ENCODE data around the gene SPINT1.

Gene SPINT1

DNA sequence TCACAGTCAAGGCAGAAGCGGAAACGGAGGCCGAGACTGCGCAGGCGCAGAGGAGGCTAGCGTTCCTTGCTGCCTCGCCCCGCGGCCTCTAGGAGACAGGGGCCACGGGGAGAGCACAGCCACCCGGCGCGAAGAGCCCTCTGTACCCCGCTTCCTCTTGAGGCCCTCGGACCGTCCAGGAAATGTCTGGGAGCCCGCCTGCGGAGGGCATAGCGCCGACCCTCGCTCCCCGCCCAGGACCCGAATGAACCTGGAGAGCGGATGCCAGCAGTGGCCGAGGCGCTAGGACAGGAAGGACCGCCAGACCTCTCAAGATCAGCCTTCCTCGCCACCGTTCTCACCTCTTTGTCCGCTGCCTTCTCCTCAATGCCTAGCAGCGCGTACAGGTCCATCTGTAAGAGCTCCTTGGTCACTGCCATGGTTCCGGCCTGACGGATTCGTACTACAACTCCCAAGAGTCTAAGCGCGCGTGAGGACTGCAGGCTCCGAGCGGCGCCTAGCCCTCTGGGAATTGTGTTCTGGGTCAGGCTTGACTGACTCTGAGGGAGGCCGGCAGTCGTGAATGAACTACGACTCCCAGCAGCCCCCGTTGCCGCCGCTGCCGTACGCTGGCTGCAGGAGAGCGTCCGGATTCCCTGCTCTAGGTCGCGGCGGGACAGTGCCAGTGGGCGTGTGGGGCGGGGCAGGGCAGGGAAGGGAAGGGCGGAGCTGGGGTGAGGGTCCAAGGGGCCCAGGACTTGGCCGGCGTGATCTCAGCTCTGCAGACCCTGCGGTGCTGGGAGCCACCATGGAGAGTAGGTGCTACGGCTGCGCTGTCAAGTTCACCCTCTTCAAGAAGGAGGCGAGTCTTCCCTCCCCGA lies 36.6 kb upstream of the SPINT1 start, which contains the start of the genes DNAJC17 and ZFYVE19:
TSS of gene DNAJC17 (minus strand) at position 446 of the 860 bp plus-strand sequence. CDS start at position 419, 27 bp downstream.
TSS of gene ZFYVE19 (plus strand) at position 62 of the 860 bp plus-strand sequence. CDS start at position 563, 501 bp downstream.
- TF ChIP-seq, protein P1, sequence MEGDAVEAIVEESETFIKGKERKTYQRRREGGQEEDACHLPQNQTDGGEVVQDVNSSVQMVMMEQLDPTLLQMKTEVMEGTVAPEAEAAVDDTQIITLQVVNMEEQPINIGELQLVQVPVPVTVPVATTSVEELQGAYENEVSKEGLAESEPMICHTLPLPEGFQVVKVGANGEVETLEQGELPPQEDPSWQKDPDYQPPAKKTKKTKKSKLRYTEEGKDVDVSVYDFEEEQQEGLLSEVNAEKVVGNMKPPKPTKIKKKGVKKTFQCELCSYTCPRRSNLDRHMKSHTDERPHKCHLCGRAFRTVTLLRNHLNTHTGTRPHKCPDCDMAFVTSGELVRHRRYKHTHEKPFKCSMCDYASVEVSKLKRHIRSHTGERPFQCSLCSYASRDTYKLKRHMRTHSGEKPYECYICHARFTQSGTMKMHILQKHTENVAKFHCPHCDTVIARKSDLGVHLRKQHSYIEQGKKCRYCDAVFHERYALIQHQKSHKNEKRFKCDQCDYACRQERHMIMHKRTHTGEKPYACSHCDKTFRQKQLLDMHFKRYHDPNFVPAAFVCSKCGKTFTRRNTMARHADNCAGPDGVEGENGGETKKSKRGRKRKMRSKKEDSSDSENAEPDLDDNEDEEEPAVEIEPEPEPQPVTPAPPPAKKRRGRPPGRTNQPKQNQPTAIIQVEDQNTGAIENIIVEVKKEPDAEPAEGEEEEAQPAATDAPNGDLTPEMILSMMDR (IDR thresholded peaks at IDR 0.05), result no peak

DNA sequence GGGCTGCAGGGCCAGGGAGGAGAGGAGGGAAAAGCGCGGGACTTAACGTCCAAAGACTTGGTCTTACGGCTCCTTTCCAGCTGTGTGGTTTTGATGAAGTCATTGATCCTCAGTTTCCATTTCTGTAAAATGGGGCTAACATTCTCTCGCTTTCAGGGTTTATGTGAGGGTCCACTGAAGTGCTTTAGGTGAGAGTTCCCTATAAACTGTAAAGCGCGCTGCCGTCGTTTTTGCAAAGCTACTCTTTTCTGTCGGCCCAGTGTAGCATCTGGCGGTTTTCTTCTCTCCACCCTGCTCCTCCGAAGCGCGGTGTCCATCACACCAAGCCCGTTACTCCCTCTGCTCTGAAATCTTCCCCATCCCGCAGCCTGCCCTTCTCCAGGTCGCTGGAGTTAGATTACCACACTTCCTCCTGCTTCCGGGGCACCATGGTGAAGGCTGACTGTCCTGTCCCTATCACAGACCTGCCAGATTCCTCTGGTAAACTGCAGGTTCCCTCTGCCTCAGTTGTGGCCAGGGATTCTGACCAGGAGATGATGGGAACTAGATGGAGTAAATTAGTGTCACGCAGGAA lies 35.9 kb upstream of the SPINT1 start:
- TF ChIP-seq, protein P1 (IDR thresholded peaks at IDR 0.05), result no peak

DNA sequence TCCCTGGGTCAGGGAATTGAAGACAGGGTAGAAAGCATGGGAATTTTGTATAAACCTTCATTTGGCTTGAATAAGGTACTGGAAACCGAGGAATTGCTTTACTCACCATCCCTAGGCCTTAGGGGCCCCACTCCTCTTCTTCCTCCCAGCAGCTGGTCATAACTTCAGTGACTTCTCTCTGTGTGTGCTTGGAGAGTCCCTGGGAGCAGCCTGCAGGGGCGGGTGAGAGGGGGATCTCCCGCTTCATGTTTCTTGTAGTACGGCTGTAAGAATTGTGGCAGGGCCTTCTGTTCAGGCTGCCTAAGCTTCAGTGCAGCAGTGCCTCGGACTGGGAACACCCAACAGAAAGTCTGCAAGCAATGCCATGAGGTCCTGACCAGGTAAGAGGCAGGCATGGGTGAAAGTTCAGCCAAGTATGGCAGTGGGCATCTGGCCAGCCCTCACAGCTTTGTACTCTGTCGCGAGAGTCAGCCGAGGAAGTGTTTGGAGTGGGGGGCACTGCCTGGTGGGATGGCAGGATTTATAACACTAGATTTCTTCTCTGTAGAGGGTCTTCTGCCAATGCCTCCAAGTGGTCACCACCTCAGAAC lies 34.9 kb upstream of the SPINT1 start:
- TF ChIP-seq, protein P1 (IDR thresholded peaks at IDR 0.05), result no peak

DNA sequence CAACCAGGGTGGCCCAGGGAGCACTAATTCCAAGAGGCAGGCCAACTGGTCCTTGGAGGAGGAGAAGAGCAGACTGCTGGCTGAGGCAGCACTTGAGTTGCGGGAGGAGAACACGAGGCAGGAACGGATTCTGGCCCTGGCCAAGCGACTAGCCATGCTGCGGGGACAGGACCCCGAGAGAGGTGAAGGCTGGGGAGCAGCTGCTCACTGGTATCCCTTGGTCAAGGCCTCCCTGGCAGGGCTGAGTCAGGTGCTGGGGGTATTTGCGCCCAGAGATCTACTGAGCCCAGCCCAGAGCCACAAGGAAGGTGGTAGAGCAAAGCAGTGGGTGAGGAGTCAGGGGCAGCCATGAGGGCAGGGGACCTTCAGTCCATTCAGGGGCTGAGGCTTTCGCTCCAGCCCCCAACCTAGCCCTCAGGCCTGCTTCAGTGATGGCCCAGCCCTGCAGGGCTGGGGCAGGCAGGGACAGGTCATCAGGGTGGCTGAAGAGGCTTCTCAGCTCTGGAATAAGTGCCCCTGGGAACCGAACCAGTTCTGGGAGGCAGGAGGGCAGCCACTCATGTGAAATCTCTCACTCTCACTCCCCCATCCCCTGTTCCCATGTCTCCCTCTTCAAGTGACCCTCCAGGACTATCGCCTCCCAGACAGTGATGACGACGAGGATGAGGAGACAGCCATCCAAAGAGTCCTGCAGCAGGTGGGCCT lies 31.0 kb upstream of the SPINT1 start:
- TF ChIP-seq, protein P1 (IDR thresholded peaks at IDR 0.05), result no peak

DNA sequence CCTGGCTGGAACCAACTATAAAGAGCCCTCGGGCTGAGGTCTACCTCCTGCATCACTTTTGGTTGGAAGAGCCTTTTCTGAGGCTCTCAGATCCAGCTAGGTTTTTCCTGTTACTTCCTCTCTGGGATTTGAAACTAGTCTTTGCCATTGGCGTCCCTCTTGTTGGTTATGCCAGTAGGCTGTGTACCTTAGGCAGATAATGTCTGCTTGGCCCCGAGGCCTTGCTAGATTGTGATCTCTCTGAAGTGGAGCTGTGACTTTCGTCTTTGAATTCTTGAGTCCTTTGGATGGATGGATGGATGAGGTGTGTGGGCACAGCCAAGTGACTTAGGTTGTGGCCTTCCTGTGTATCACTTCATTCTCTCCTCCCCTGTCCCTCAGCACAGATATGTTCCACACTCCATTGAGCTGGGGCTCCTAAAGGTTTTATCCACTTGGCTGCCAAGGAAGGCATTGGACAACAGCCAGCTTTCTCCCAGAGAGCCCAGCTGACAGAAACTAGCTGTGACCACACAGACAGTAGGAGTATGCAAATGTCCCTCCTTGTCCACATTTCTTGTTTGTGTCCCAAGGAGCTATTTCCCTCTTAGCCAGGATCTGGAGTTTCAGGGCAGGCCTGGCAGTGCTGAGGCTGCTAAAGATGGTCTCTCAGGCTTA lies 28.7 kb upstream of the SPINT1 start:
- TF ChIP-seq, protein P1 (IDR thresholded peaks at IDR 0.05), result no peak

DNA sequence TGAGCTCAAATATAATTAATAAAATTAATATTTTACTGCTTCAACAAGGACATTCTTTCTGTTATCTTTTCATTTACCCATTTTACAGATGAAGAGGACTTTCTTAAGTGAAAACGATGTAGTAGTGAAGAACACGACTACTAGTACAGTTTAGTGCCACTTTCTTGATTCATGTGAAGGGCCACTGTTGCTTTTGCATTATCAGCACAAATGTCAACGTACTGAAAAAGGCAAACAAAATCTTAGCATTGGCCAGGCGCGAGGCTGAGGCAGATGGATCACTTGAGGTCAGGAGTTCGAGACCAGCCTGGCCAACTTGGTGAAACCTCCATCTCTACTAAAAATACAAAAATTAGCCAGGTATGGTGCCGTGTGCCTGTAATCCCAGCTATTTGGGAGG lies 24.8 kb upstream of the SPINT1 start:
- TF ChIP-seq, protein P1 (IDR thresholded peaks at IDR 0.05), result no peak

DNA sequence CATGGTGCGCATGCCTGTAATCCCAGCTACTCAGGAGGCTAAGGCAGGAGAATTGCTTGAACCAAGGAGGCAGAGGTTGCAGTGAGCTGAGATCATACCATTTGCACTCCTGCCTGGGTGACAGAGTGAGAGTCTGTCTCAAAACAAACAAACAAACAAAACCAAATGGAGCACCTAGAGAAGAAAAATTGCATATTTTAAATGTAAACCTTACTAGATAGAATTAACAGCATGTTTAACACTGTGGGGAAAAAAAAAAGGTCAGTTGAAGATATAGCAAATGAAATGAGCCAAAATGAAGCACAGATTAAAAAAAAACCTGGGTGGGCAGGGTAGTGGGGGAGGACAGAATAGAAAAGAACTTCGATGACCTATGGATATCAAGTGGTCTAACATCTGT lies 22.7 kb upstream of the SPINT1 start:
- TF ChIP-seq, protein P1 (IDR thresholded peaks at IDR 0.05), result no peak
